ENCODE results near the gene ZNF362. TPM values are rescaled to one million over a fixed set of nuclear protein-coding genes. Genes with fewer than 3 reads are reported as not detected.

ZNF362 gene
- total RNA-seq, 1 donor from 2014 or later, result 24.6 TPM

DNA sequence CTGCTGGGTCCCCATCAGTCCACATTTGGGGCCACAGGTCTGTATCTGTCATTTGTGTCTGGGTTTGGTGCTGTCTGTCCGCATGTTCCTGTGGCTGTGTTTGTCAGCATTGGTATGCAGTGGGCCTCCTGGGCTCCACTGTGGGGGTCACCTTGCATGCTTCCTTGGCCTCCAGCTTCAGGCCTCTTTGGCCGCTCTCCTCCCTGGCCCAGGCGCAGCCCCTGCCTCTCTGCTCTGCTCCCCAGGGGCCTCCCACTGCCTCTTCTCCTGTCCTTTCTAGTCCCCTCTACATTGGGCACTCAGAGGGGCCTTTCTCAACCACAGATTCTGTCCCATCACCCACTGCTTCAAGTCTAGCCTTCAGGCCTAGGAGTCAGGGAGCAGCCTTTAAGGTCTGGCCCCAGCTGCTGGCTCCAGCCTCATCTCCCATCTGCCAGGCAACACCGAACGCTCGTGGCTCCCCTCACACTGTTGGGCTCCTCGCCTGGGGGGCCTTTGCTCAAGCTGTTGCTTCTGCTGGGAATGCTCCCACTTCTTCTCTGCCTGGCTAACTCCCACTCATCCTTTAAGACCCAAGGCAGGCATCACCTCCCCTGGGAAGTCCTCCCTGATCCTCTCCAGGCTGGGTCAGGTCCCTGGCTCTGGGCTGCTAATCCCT, 14.6 kb downstream of the ZNF362 start:
- no peak overlapping the region for H3K27ac ChIP-seq
- DNase-seq (ENCODE audit: extremely low spot score in 2 of 2), result no peak
- no peaks in the 10 kb centered on the region for H3K36me3 ChIP-seq
- no peaks in the 10 kb centered on the region for H3K27me3 ChIP-seq
- H3K4me3 ChIP-seq, result no peak overlapping the region
- intact Hi-C loops (cut with DNase I), result no loop called here
- no peak for TF ChIP-seq POLR2A (IDR thresholded peaks at IDR 0.05)
- no peak for TF ChIP-seq POLR2AphosphoS5 (IDR thresholded peaks at IDR 0.05; ENCODE audit: insufficient read depth in 1 of 2, low read depth in 1 of 2)
- TF ChIP-seq, protein P1, sequence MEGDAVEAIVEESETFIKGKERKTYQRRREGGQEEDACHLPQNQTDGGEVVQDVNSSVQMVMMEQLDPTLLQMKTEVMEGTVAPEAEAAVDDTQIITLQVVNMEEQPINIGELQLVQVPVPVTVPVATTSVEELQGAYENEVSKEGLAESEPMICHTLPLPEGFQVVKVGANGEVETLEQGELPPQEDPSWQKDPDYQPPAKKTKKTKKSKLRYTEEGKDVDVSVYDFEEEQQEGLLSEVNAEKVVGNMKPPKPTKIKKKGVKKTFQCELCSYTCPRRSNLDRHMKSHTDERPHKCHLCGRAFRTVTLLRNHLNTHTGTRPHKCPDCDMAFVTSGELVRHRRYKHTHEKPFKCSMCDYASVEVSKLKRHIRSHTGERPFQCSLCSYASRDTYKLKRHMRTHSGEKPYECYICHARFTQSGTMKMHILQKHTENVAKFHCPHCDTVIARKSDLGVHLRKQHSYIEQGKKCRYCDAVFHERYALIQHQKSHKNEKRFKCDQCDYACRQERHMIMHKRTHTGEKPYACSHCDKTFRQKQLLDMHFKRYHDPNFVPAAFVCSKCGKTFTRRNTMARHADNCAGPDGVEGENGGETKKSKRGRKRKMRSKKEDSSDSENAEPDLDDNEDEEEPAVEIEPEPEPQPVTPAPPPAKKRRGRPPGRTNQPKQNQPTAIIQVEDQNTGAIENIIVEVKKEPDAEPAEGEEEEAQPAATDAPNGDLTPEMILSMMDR (IDR thresholded peaks at IDR 0.05), result no peak
- H3K9me3 ChIP-seq, result no peaks in the 10 kb centered on the region
- peaks cover 65% of the 10 kb centered on the region for H3K4me1 ChIP-seq

DNA sequence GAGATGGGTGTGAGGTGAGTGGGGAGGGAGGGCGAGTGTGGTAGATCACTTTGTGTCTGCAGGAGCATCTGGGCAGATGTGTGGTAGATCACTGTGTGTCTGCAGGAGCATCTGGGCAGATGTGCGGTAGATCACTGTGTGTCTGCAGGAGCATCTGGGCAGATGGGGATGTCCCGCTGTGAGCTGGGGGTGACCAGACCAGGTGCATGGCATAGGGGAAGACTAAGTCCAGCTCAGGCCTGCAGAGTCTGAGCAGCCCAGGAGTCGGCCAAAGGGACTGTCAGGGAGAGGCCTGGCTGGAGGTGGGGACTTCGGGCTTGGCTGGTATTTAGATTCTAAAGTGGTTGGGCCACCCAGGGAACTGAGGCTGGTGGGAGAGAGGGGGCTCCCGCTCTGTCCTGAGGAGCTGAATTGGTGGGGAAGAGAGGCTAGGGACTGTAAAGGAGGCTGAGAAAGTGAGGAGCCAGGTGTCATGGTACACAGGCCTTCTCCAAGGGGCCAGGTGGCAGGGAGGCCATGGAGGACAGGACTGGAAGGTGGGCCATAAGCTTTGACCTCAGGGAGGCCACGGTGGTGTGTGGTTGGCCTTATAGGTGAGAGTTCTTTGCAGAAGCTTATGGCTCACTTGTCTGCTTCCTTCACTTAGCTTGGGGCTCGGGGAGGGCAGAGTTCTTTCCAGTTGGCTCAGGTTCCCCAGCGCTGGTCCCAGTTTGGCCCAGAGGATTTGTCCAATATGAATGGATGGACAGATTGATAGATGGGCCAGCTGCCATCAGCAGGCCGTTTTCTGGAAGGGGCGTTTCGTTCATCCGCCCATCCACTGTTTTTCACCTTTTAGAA, 15.6 kb downstream of the ZNF362 start:
- H3K27ac ChIP-seq, result no peak overlapping the region
- DNase-seq (ENCODE audit: extremely low spot score in 2 of 2), result no peak
- no peaks in the 10 kb centered on the region for H3K9me3 ChIP-seq
- H3K4me3 ChIP-seq, result no peak overlapping the region
- peaks cover 0 to 9% of the 10 kb centered on the region in 2 donors for H3K36me3 ChIP-seq
- H3K27me3 ChIP-seq, result no peaks in the 10 kb centered on the region
- intact Hi-C loops (cut with DNase I), result no loop called here
- TF ChIP-seq, protein P1 (IDR thresholded peaks at IDR 0.05), result no peak
- TF ChIP-seq POLR2A (IDR thresholded peaks at IDR 0.05) (no peak), POLR2AphosphoS5 (IDR thresholded peaks at IDR 0.05; ENCODE audit: insufficient read depth in 1 of 2, low read depth in 1 of 2) (no peak)
- peaks cover 56% of the 10 kb centered on the region for H3K4me1 ChIP-seq

DNA sequence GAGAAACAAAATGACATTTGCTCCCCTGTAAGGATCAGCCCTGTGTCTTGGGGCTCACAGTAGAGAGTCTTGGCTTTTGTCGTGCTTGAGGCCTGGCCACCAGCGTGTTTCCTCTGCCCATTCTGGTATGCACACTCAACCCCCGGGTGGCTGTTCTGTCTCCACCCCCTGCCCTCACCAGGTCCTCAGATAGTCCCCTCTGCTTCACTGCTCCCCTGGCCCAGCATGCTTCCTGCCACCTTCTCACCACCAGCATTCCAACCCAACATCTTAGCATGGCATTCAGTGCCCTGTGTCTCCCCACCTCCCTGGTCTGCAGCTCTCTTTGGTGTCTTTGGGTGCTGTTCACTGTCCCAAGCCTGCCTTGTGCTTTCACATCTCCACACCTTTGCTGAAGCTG, 16.2 kb downstream of the ZNF362 start:
- Histone ChIP-seq H3K4me1 (peaks cover 51% of the 10 kb centered on the region), H3K27me3 (no peaks in the 10 kb centered on the region), H3K36me3 (peaks cover 0 to 16% of the 10 kb centered on the region in 2 donors), H3K27ac (no peak overlapping the region), H3K4me3 (no peak overlapping the region), H3K9me3 (no peaks in the 10 kb centered on the region)
- TF ChIP-seq POLR2AphosphoS5 (IDR thresholded peaks at IDR 0.05; ENCODE audit: insufficient read depth in 1 of 2, low read depth in 1 of 2), result no peak
- TF ChIP-seq, protein P1 (IDR thresholded peaks at IDR 0.05), result no peak
- TF ChIP-seq POLR2A (IDR thresholded peaks at IDR 0.05), result no peak
- intact Hi-C loops (cut with DNase I), result no loop called here
- DNase-seq (ENCODE audit: extremely low spot score in 2 of 2), result no peak

DNA sequence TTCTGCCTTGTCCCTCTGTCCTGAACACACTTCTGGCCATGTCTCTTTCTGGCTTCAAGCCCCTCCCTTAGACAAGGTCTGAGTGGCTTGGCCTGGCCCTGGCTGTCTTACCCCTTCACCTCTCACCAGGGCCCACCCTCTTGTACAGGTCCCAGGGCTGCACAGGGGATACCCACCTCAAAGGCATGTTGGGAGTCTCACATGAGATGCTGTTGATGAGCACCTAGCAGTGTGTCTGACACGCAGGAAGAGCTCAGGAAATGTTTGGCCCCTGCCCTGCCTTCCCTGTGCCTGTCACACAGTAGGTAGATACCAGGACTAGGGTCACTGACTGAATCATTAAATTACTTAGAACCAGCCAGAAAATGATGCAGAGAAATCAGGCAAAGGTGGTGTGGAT, 16.6 kb downstream of the ZNF362 start:
- H3K9me3 ChIP-seq, result no peaks in the 10 kb centered on the region
- TF ChIP-seq POLR2A (IDR thresholded peaks at IDR 0.05), result no peak
- no peak for TF ChIP-seq POLR2AphosphoS5 (IDR thresholded peaks at IDR 0.05; ENCODE audit: insufficient read depth in 1 of 2, low read depth in 1 of 2)
- TF ChIP-seq, protein P1 (IDR thresholded peaks at IDR 0.05), result no peak
- intact Hi-C loops (cut with DNase I), result no loop called here
- H3K4me3 ChIP-seq, result no peak overlapping the region
- no peaks in the 10 kb centered on the region for H3K27me3 ChIP-seq
- no peak for DNase-seq (ENCODE audit: extremely low spot score in 2 of 2)
- peaks cover 0 to 20% of the 10 kb centered on the region in 2 donors for H3K36me3 ChIP-seq
- no peak overlapping the region for H3K27ac ChIP-seq
- peaks cover 47% of the 10 kb centered on the region for H3K4me1 ChIP-seq

DNA sequence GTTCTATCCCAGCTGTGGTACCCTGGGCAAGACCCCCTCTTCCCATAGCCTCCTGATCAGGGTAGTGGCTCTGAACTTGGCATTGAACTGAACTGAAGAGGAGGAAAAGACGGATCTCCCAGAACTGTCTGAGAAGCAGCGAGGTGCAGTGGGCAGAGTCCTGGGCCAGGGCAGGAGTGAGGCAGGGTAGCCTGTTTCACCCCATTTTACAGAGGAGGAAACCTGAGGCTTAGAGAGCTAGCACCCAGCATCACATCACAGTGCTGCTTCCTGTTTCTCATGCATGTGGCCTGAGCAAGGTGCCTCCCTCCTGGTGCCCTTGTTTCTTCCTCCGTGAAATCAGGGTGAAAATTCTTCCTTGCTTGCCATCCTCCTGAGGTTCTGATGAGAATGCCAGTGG, 17.1 kb downstream of the ZNF362 start:
- Histone ChIP-seq H3K9me3 (no peaks in the 10 kb centered on the region), H3K27ac (no peak overlapping the region), H3K4me1 (peaks cover 42% of the 10 kb centered on the region), H3K4me3 (no peak overlapping the region), H3K27me3 (no peaks in the 10 kb centered on the region), H3K36me3 (peaks cover 0 to 20% of the 10 kb centered on the region in 2 donors)
- TF ChIP-seq POLR2A (IDR thresholded peaks at IDR 0.05) (no peak), POLR2AphosphoS5 (IDR thresholded peaks at IDR 0.05; ENCODE audit: insufficient read depth in 1 of 2, low read depth in 1 of 2) (no peak)
- TF ChIP-seq, protein P1 (IDR thresholded peaks at IDR 0.05), result no peak
- intact Hi-C loops (cut with DNase I), result no loop called here
- no peak for DNase-seq (ENCODE audit: extremely low spot score in 2 of 2)
